Activated effector memory CD4-positive, alpha-beta T cell treated with anti-CD3 and anti-CD28 coated beads, Interleukin-2, amount 50 U/mL, for 16 hours (primary cell): ENCODE measurements around the gene ACCS.
A peak's percentile ranks its signal among the peaks of the same experiment; 100 is the strongest.

Source experiments
- DNase-seq: peaks from one replicate; pipeline ENCODE4 v3.0.0-alpha.2; 2020

ACCS gene

DNA sequence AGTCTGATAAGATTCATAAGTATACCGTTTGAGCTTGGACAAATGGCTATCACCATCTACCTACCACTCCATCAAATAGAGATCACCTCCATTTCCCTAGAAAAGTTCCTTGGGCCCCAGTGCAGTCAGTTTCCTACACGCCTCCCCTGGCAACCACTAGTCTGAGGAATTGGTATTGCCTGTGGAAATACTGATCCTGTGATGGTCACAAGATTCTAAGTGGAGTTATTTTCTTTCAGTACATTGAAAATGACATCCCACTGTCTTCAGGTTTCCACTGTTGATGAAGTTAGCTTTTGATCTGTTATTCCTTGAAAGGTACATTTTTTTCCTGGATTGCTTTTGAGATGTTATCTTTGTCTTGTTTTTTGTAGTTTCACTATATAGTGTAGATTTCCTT is 22.9 kb upstream of the ACCS start:
- no peak for DNase-seq

DNA sequence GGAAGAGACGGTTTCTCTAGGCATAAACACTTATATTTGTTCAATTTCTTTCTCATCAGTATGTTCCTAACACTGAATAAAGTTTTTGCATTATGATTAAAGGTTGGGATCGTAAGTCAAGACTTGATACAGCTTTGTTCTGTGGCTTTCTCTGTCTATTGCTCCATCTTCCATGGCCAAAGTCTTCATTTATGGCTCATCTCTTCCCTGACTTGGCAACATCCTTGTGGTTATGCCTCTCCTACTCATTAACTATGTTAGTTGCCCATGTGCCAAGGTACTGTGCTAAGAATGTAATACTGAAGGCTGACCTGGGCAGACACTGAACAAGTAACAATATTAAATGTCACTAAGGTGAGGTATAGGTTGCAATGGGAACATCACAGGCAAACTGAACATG is 19.9 kb upstream of the ACCS start:
- no peak for DNase-seq

DNA sequence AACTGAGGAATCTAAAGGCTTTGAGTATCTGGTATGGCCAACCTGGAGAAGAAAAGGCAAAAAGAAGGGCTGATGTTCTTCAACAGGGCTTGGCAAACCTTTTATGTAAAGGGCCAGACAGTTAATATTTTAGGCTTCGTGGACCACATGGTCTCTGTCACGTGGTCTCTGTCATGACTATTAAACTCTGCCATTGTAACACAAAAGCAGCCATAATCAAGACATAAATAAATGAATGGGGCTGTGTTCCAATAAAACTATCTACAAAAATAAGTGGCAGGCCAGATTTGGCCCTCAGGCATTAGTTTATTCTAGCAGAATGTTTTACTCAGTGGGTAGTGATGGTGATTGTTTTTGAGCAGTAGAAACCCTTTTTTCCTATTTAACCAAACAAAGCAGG is 18.8 kb upstream of the ACCS start:
- DNase-seq = no peak

DNA sequence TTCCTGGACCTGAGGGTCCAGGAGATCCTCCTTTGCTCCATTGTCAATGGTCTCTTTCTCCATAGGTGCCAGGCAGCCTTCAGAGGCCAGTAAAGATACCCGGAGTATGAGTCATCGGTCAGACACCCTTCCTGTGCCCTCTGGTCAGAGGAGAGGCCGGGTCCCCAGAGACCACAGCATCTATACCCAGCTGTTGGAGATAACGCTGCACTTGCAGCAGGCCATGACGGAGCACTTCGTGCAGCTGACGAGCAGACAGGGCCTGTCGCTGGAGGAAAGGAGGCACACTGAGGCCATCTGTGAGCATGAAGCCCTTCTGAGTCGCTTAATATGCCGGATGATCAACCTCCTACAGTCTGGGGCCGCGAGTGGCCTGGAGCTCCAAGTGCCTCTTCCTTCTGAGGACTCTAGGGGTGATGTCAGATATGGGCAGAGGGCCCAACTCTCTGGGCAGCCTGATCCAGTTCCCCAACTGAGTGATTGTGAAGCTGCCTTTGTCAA is 18.1 kb upstream of the ACCS start, which contains the start of gene ACCSL:
ACCSL (plus strand) TSS at position 51 of the 501 bp plus-strand sequence; CDS start at position 107, 56 bp downstream.
- DNase-seq = no peak

DNA sequence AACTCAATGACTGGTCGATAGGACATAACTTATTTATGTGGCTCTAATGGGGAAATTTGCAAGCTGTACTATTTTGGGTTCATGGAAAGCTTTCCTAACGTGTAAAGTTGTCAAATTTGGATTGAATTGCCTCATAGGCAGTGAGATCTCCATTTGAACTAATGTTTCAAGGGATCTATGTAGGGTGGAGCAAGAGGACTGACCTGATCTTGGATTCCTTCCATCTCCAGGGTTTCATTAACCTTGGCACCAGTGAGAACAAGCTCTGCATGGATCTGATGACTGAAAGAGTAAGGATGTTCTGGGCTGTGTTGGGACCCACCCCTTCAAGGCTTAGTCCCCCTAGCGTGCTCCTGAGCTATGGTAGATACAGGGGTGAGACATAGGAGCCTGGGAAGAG is 16.2 kb upstream of the ACCS start:
- peak; percentile 9 for DNase-seq

GRCh38 chr11:44051171-44051570 is 14.9 kb upstream of the ACCS start:
- peak; percentile 24 for DNase-seq

- peak; percentile 21 for DNase-seq
These were observed 8.7 kb upstream of the ACCS start for GRCh38 chr11:44057340-44057739.

DNA sequence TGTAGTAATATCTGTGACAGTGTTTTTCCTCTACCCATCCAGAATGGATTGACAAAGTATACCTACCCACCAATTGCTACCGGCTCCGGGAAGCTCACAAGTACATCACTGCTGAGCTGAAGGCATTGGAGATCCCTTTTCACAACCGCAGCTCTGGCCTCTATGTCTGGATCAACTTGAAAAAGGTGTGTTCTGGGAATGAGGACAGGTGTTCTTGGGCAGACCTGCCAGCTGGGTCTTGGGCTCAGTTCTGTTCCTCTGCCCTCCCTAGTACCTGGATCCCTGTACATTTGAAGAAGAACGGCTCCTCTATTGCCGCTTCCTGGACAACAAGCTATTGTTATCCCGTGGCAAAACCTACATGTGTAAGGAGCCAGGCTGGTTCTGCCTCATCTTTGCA is 7.8 kb upstream of the ACCS start:
- DNase-seq = peak; percentile 21

DNA sequence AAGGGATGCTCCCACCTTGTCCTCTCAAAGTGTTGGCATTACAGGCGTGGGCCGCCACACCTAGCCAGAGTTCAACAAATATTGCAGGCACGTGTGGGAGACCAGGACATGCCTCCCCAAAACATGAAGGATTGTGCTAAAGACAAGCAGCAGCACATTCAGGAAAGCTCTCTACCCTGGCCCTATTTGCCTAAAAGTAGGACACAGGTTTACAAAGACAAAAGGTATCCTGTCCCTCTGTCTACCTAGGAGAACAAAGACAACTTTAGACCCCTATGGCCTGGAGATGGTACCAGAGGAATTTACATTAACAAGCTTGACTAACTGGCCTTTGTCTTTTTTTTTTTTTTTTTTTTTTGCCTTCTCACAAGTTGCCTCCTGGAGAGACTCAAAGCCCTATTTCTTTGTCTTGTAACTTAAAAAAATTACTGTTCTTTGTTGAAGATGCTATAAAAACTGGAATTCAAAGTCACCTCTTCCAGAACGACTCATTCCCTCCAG is 859 bp upstream of the ACCS start:
- DNase-seq = no peak

DNA sequence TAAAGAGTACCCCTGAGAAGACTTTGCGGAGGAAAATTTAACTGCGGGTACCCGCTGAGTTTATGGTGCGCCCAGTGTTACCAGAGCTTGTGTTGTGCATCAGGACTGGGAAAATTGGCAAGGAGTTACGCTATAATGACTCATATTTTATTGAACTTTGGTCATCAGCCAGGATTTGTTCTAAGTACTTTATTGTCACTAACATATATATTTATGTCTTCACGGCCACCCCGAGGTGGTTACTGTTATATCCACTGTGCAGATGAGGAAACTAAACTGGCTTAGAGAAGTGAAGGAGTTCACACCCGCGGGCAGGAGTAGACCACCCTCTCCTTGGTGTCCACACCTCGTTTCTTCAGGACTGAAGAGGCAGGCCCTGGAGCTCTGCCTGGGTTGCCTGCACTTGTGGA is 667 bp downstream of the ACCS start:
- no peak for DNase-seq

DNA sequence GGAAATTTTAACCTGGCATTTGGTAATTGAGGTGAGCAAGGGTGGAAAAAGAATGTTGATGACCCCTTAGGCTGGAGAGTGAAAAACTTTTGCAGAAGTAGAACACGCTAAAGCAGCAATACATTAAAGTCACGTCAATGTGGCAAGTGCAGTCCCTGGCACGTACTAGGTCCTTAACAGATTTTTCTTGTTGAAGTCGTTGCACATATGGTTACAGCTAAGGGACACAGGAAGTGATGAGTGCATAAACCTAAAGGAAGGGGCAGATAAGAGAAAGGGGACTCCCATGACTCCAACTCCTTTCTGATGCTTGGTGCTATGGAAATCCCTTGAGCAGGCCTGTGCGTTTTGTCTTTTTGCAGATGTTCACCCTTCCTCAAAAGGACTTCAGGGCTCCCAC is 1.2 kb downstream of the ACCS start:
- DNase-seq = no peak

- no peak for DNase-seq
These were observed 2.1 kb downstream of the ACCS start for GRCh38 chr11:44068180-44068579.

DNA sequence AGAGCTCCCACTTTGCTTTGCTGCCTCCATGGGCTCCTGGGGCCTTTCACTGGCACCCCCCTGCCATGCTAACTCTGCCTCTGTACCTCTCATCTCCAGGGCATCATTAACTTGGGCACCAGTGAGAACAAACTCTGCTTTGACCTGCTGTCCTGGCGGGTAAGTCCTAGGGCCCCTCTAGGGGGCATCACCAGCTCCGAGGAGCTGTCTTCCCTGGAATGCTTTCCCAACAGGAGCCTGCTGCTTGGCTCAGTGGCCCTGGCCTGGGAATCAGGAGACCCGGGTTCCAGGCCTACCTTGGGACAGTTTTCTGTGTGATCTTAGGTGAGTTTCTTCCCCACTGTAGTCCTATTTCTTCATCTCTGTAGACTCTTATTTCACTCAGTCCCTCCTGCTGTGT is 5.1 kb downstream of the ACCS start:
- DNase-seq = no peak

DNA sequence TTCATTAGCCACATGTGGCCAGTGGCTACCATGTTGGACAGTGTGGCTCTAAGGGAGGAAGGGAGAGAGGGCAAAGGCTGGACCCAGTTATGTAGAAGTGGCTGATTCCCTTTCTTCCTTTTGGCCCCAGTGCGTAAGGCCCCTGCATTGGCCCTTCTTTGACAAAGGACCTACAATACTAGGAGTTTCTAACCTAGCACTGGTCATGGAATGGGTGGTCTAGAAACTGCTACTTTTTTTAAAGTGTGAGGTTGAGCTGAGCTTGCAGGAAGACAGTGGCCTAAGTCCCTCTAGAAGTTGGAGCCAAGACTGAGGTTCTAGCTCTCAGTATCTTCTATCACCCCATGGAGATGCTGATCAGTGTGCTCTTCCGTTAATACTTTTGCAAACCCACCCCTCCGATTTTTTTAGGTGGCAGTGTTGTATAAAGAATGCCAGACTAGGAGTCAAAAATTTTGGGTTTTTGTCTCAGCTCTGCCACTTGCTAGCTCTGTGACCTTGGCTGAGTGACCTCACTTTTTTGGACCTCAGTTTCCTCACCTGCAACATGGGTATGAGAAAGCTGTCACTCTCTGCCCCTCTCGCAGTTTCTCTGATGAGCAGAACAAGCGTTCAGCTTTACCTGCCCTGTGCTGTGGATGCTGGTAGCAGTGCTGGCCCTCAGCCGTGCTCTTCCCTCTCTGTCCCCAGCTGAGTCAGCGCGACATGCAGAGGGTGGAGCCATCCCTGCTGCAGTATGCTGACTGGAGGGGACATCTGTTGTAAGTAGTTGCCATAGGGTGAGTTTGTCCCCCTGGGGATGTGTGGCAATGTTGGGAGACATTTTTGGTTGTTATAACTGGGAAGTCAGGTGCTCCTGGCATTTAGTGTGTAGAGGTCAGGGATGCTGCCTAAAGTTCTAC is 6.9 kb downstream of the ACCS start:
- no peak for DNase-seq

DNA sequence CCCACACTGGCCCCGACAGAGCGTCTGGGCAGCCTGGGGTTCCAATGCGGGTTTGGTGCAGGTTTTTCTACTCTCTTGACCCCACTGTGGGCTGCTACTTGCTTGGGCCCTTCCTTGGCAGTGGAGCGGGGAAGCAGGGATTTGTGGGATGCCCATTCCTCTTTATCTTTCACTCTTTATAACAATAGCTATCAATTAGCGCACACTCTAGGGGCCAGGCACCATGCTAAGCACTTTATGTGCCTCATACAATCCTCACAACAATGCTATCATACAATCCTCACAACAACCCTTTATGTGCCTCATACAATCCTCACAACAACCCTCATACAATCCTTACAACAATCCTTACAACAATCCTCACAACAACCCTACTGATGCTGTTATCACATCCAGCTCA is 12.7 kb downstream of the ACCS start:
- no peak for DNase-seq

DNA sequence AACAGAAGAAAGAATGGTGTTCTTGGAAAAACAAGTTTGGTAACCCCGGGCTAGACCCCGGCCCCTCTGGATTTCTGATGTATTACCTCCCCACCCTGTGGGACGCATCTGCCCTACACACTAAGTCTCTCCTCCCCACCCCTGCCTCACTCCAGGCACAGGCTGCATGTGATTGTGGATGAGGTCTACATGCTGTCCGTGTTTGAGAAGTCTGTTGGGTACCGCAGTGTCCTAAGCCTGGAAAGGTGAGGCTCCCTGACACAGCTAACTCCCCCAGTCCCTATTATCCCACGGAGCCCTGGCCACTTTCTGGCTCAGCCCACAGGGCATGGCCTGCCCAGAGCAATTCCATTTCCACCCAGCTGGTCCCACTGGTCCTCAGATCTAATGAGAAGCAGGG is 13.3 kb downstream of the ACCS start:
- no peak for DNase-seq

- DNase-seq = no peak
These were observed 14.9 kb downstream of the ACCS start for GRCh38 chr11:44080951-44081350.

DNA sequence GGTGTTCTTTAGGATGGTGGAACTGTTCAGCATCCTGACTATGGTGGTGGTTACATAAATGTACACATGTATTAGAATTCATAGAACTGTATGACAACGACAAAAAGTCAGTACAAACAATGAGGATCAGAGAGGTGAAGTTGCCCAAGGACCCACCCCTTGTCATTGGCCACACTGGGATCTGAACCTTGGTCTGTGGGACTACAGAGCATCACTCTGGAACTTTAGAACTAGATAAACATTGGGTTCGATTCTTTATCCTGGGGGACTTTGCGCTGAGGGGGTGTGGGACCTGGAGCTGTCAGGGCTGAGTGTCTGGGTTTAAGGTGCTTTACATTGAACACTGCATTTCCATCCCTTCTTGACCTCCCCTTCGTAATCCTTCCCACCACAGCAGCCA is 16.6 kb downstream of the ACCS start:
- DNase-seq = no peak

DNA sequence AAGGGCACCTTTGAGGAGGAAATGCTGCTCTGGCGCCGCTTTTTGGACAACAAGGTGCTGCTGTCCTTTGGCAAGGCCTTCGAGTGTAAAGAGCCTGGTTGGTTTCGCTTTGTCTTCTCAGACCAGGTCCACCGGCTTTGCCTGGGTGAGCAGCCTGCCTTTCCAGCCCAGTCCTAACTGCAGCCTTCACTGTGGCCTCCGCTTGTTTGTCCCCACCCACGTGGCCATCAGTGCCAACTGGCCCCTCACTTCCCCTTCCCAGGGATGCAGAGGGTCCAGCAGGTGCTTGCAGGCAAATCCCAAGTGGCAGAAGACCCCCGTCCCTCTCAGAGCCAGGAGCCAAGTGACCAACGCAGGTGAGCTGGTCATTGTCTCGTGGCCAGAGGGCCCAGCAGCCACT is 17.4 kb downstream of the ACCS start:
- DNase-seq = no peak

DNA sequence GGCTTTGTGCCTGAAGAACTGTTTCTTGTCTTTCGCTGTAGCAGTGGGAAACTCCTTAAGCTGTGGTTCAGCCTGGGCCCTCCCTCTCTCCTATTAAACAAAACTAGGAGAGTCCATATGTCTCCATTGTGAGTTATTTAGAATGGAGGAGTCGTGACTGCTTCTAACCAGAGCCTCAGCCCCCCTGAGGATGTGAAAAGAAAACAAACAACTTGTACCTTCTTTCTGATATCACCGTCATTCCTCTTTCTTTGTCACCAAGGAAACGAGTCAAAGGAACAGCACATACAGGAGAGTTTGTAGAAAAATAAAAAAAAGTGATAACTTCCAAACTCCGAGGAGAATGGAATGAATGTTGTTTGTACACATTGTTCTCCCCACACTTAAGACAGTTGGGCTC is 17.8 kb downstream of the ACCS start:
- no peak for DNase-seq

GRCh38 chr11:44085330-44085729 is 19.3 kb downstream of the ACCS start:
- no peak for DNase-seq

GRCh38 chr11:44088377-44088776 is 22.3 kb downstream of the ACCS start:
- DNase-seq = no peak

- no peak for DNase-seq
These were observed 22.8 kb downstream of the ACCS start for GRCh38 chr11:44088871-44089270.

GRCh38 chr11:44090539-44090938 is 24.5 kb downstream of the ACCS start:
- no peak for DNase-seq
